Fibroblast of lung (primary cell): ENCODE measurements around the gene HK2.

Source experiments
- EZH2 ChIP-seq: IDR thresholded peaks from 2 replicates; pipeline ENCODE4 v1.5.1; 2012; ENCODE audit warnings: low read length, control low read depth, mild to moderate bottlenecking; ENCODE audit errors: missing control alignments
- TF ChIP-seq, protein P1 (sequence below), 2 donors: IDR thresholded peaks in 1 of 2; conservative IDR thresholded peaks in 1 of 2; 1 replicate in 1 of 2; 2 replicates in 1 of 2; pipeline ENCODE4 v1.5.1; 2011 to 2012; ENCODE audit warnings: low read length in 2 of 2, control low read depth in 1 of 2, inconsistent platforms in 1 of 2, low read depth in 1 of 2, mild to moderate bottlenecking in 1 of 2

DNA sequence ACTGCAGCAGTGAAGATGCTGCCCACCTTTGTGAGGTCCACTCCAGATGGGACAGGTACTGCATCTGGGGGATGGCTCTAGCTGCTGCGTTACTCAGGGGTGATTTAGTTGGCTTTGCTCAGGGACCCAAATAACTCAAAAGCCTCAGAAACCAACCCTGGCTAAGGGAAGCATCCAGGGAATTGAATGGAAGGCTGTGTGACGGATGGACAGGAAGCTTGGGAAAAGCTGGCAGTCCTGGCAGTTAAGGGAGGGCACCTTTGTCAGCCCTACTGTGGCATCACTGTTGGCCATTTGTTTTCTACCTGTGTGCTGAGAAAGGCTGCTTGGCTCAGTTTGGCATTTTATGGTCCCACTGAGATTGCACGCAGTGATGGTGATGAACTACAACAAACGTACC is 20.5 kb downstream of the HK2 start:
- TF ChIP-seq, protein P1, sequence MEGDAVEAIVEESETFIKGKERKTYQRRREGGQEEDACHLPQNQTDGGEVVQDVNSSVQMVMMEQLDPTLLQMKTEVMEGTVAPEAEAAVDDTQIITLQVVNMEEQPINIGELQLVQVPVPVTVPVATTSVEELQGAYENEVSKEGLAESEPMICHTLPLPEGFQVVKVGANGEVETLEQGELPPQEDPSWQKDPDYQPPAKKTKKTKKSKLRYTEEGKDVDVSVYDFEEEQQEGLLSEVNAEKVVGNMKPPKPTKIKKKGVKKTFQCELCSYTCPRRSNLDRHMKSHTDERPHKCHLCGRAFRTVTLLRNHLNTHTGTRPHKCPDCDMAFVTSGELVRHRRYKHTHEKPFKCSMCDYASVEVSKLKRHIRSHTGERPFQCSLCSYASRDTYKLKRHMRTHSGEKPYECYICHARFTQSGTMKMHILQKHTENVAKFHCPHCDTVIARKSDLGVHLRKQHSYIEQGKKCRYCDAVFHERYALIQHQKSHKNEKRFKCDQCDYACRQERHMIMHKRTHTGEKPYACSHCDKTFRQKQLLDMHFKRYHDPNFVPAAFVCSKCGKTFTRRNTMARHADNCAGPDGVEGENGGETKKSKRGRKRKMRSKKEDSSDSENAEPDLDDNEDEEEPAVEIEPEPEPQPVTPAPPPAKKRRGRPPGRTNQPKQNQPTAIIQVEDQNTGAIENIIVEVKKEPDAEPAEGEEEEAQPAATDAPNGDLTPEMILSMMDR (conservative IDR thresholded peaks at IDR 0.05 in 1 of 2, IDR thresholded peaks at IDR 0.05 in 1 of 2; ENCODE audit: low read depth in 1 of 2, low read length in 2 of 2), result no peak
- TF ChIP-seq EZH2, result no peak
